Measurements from ENCODE around the gene MRPL1. TPM values are rescaled to one million over a fixed set of nuclear protein-coding genes. Genes with fewer than 3 reads are reported as not detected.

The MRPL1 gene
- polyA plus RNA-seq, 3 donors, result 4.0 to 11.8 (median 10.7) TPM

GRCh38 chr4:77818073-77818601 lies 44.5 kb upstream of the MRPL1 start:
- H3K9me3 ChIP-seq (replicated peaks in 1 of 2; ENCODE audit: control insufficient read depth in 1 of 2, insufficient read depth in 1 of 2, low read length in 2 of 2), result no peaks in the 10 kb centered on the region
- H3K27ac ChIP-seq (ENCODE audit: low read depth in 1 of 2, low read length in 2 of 2), result peak overlapping the region; percentile 92 to 96
- peaks cover 80% of the 10 kb centered on the region for H3K79me2 ChIP-seq (ENCODE audit: insufficient read depth, low read length)
- peaks cover 0 to 2% (median 0%) of the 10 kb centered on the region in 7 donors for H3K9me3 Mint-ChIP-seq
- H3K36me3 ChIP-seq (replicated peaks in 1 of 2; ENCODE audit: control insufficient read depth in 1 of 2, insufficient read depth in 2 of 2, low read length in 2 of 2), result no peaks in the 10 kb centered on the region
- intact Hi-C loops (cut with micrococcal nuclease), result loop anchor here (1.0 to 10.0 kb wide), 3 partner anchors 44 to 83 kb away; partner anchors contain the start of gene MRPL1 (in 2 of the 2)
- H3K27me3 Mint-ChIP-seq (ENCODE audit: low read depth in 3 of 3), result peaks cover 0 to 5% (median 2%) of the 10 kb centered on the region in 3 donors
- H3K4me3 ChIP-seq (replicated peaks in 1 of 3; ENCODE audit: low read depth in 2 of 3, low read length in 3 of 3), result peak overlapping the region; percentile 69 to 95 (median 95)
- DNase-seq, result peak; percentile 74 to 82 (median 75)
- peak overlapping the region; percentile 93 for H3K9ac ChIP-seq (ENCODE audit: insufficient read depth, low read length, poor library complexity, severe bottlenecking)
- peak overlapping the region; percentile 90 to 99 (median 94) for H3K27ac Mint-ChIP-seq
- peak overlapping the region; percentile 90 to 100 for H3K4me3 Mint-ChIP-seq
- H3K4me1 Mint-ChIP-seq, result peaks cover 61% of the 10 kb centered on the region
- H3K27me3 ChIP-seq (ENCODE audit: control insufficient read depth in 2 of 2, insufficient read depth in 2 of 2, low read length in 2 of 2), result no peaks in the 10 kb centered on the region
- 2% methylated on average over 12 of the region's 13 CpGs for whole genome bisulfite sequencing (ENCODE audit: insufficient coverage)
- H3K36me3 Mint-ChIP-seq, result peaks cover 2 to 3% of the 10 kb centered on the region in 2 donors
- peaks cover 49% of the 10 kb centered on the region for H4K20me1 ChIP-seq (ENCODE audit: insufficient read depth, low read length)
- TF ChIP-seq CTCF (IDR thresholded peaks at IDR 0.05), result peak; percentile 73
- peak overlapping the region; percentile 77 for H2AFZ ChIP-seq (ENCODE audit: insufficient read depth, low read depth, low read length, poor library complexity, severe bottlenecking)
- peaks cover 35 to 36% of the 10 kb centered on the region in 2 donors for H3K4me1 ChIP-seq (ENCODE audit: control insufficient read depth in 1 of 2, insufficient read depth in 2 of 2, low read length in 2 of 2)
- H3K4me2 ChIP-seq (replicated peaks; ENCODE audit: extremely low read depth, low read length, poor library complexity, severe bottlenecking), result peak overlapping the region; percentile 83

- Histone ChIP-seq H3K27me3 (ENCODE audit: control insufficient read depth in 2 of 2, insufficient read depth in 2 of 2, low read length in 2 of 2) (no peaks in the 10 kb centered on the region), H3K9me3 (replicated peaks in 1 of 2; ENCODE audit: control insufficient read depth in 1 of 2, insufficient read depth in 1 of 2, low read length in 2 of 2) (no peaks in the 10 kb centered on the region), H3K9ac (ENCODE audit: insufficient read depth, low read length, poor library complexity, severe bottlenecking) (peak within 1 kb of the TSS; percentile 93), H2AFZ (ENCODE audit: insufficient read depth, low read depth, low read length, poor library complexity, severe bottlenecking) (peak within 1 kb of the TSS; percentile 88), H3K4me1 (ENCODE audit: control insufficient read depth in 1 of 2, insufficient read depth in 2 of 2, low read length in 2 of 2) (peaks cover 35 to 36% of the 10 kb centered on the region in 2 donors), H3K4me2 (replicated peaks; ENCODE audit: extremely low read depth, low read length, poor library complexity, severe bottlenecking) (peak within 1 kb of the TSS; percentile 83), H4K20me1 (ENCODE audit: insufficient read depth, low read length) (peaks cover 43% of the 10 kb centered on the region), H3K4me3 (replicated peaks in 1 of 3; ENCODE audit: low read depth in 2 of 3, low read length in 3 of 3) (peak within 1 kb of the TSS; percentile 69 to 95 (median 95)), H3K27ac (ENCODE audit: low read depth in 1 of 2, low read length in 2 of 2) (peak within 1 kb of the TSS; percentile 92 to 96), H3K79me2 (ENCODE audit: insufficient read depth, low read length) (peaks cover 73% of the 10 kb centered on the region), H3K36me3 (replicated peaks in 1 of 2; ENCODE audit: control insufficient read depth in 1 of 2, insufficient read depth in 2 of 2, low read length in 2 of 2) (no peaks in the 10 kb centered on the region)
- WGBS (ENCODE audit: insufficient coverage), result under 1% methylated on average over 82 of the region's 89 CpGs
- intact Hi-C loops (cut with micrococcal nuclease), result loop anchor here (1.0 to 10.0 kb wide), 3 partner anchors 43 to 84 kb away; partner anchors contain the start of gene MRPL1 (in 2 of the 2)
- peak; percentile 43 for TF ChIP-seq CTCF (IDR thresholded peaks at IDR 0.05)
- Mint-ChIP-seq H3K36me3 (peaks cover 2 to 3% of the 10 kb centered on the region in 2 donors), H3K4me3 (peak within 1 kb of the TSS; percentile 100), H3K4me1 (peaks cover 55% of the 10 kb centered on the region), H3K27ac (peak within 1 kb of the TSS; percentile 99 to 100 (median 99)), H3K9me3 (peaks cover 0 to 2% (median 0%) of the 10 kb centered on the region in 7 donors), H3K27me3 (ENCODE audit: low read depth in 3 of 3) (peaks cover 0 to 5% (median 2%) of the 10 kb centered on the region in 3 donors)
- DNase-seq, result peak; percentile 73 to 83 (median 81)
Measured at GRCh38 chr4:77818602-77819403, 43.8 kb upstream of the MRPL1 start, which contains the start of gene CNOT6L. Gene CNOT6L, minus strand, starts transcription at chr4:77819368. Its CDS starts 60 bp downstream, at chr4:77819308.

Measured in CD14-positive monocyte (primary cell).